ENCODE measurements around the gene INTS4.
"Not testable (repeated sequence)": the region's sequence is repeated elsewhere in the genome, so short reads cannot be mapped to it uniquely, and the experiment has no call there.

The INTS4 gene

DNA sequence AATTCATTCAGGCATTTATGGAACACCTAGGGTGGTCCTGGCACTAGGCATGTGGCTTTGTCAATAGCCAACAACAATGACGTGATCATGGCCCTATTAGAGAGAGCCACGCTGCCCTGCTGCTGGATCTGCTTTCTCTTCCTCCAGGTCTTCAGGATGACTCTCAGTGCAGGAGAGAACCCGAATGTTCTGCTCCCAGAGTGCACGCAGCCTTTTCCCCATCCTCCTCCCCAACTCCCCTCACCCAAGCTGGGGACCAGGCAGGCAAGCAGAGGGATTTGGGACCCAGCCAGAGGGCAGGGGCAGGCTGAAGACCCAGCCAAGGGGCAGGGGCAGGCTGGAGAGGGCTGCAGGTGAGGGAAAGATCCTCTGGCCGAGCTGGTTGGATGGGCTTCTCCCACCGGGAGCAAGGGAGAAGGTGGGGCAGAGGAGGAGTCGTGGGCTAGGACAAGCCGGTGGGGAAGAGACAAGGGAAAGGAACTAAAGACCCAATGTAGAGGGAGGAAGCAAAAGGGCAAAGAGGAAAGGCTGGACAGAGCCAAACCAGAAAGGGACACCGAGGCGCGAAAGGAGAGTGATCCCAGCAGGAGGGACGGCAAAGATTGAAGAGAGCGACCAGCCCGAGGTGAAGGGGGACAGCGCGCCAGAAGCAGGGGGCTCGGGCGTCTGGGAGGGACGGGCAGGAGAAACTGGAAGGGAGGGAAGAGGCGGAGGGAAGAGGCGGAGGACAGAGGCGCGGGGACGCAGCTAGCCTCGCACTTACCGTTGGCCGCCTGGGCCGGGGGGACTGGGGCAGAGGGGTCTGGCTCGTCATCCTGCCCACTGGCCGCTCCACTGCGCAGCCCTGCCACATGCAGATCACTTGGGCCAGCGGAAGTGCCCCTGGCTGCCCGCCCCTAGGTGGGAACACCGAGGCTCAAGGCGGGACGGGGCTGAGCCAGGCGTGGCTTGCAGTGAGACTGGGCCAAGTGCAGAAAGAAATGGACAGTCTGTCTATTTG lies 28.2 kb upstream of the INTS4 start, which contains the start of gene KCTD14:
TSS of gene KCTD14 (minus strand) at position 880 of the 1,000 bp plus-strand sequence. CDS start at position 853, 27 bp downstream.
- in situ Hi-C loops (cut with HindIII; ENCODE audit: low sequenced_read_pairs), result no loop called here

DNA sequence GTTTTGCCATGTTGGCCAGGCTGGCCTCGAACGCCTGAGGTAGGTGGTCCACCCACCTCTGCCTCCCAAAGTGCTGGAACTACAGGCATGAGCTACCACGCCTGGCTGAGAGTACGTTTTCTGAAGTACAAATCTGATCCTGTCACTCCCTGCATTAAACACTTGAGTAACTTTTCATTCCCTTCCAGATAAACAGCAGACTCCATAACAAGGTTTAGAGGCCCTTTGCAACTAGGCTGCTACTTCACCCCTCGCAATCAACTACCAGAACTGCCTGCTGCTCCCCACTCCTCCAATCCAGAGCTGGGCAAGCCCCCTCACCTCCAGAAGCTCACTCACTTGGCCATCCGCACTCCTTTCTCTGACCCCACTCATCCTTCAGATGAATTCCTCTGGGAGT lies 27.1 kb upstream of the INTS4 start:
- in situ Hi-C loops (cut with HindIII; ENCODE audit: low sequenced_read_pairs), result no loop called here

DNA sequence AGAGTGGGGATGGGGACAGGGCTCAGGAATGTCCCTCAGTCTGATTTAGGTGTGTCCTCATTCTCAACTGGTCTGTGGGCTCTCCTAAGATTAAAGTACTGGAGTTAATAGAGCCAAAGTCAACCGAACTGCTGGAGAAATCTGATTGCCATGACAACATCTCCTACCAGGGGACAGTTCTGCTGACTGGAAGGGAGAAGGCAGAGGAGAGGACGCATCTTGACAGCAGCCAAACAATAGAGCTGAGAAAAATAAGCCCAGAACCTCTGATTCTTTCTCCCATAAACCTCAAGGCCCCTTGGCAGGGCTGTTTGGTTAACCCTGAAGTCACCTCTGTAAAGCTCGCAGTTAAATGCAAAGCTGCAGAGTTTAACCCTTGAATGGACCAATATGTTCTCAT lies 25.8 kb upstream of the INTS4 start:
- in situ Hi-C loops (cut with HindIII; ENCODE audit: low sequenced_read_pairs), result no loop called here

DNA sequence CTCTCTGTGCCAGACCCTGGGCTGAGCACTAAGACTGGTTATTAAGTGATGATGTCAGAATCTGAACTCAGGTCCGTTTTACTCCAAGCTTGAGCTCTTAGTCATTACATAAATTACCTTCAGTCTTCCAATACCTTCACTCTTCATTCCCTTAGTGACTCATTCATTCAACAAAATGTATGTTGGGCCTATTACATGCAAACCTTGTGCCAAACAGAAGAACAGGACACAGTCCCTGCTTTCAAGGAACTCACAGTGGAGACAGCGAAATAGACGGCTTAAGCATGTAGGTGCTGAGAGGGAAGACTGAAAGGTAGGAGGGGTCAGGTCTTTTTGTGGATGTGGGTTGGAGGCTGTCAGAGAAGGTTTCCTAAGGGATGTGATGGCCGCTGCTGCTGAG lies 25.3 kb upstream of the INTS4 start:
- in situ Hi-C loops (cut with HindIII; ENCODE audit: low sequenced_read_pairs), result no loop called here

DNA sequence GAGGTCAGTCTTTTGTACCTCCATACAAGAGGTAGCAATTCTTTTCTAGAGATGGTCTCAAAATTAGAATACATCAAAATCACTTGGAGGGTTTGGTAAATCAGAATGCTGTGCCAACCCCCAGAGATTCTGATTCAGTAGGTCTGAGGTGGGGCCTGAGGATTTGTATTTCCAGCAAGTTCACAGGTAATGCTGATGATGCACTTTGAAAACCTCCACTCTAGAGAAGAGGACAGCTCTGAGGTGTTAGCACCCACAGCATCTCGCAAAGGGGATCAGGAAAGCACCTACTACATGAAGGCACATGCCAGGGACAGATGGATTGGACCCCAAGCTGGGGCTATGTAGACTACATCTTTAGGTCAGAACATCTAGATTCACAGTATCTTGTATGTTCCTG lies 21.4 kb upstream of the INTS4 start:
- in situ Hi-C loops (cut with HindIII; ENCODE audit: low sequenced_read_pairs), result no loop called here

DNA sequence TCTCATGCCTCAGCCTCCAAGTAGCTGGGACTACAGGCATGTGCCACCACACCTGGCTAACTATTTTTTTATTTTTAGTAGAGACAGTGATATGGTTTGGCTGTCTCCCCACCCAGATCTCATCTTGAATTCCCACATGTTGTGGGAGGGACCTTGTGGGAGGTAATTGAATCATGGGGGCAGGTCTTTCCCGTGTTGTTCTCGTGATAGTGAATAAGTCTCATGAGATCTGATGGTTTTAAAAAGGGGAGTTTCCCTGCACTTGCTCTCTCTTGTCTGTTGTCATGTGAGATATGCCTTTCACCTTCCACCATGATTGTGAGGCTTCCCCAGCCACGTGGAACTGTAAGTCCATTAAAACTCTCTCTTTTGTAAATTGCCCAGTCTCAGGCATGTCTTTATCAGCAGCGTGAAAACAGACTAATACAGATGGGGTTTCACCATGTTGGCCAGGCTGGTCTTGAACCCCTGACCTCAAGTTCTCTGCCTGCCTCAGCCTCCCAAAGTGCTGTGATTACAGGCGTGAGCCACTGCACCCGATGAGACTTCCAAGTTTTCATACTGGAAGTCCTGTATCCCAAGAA lies 20.6 kb upstream of the INTS4 start:
- in situ Hi-C loops (cut with HindIII; ENCODE audit: low sequenced_read_pairs), result not testable (repeated sequence)

DNA sequence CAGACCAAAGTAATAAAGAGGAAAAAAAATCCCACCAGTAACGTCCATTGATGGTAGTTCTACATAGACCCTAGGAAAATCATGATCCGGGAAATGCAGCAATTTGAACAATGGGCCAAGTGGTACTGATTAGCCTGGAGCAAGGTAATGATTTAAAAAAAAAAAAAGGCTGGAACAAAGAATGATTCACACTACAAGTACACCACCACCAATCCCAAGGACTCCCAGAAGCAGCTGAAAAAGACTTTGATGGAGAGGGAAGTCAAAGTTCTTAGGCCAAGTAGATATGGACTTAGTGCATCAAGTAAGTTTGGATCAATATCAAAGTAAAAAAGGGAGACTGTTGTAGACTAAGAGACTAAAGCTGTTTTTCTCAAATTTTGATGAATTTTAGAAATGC lies 16.8 kb upstream of the INTS4 start:
- in situ Hi-C loops (cut with HindIII; ENCODE audit: low sequenced_read_pairs), result no loop called here

DNA sequence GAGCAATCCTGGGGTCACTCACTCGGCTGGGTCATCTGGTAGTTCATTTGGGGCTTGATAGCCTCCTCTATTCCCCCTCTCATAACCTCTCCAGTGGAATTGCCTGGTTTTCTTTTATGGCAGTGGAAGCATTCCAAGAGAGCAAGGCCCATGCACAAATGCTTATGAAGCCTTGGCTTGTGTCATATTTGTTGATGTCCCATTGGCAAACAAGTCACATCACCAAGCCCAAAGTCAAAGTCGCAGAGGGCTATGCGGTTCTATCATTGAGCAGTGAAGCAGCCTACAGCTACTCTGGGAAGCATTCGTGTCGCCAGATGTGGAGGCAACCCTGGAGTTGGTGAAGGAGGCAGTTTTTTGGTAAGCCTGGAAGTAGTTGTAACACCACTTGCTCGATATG lies 16.3 kb upstream of the INTS4 start:
- in situ Hi-C loops (cut with HindIII; ENCODE audit: low sequenced_read_pairs), result no loop called here

DNA sequence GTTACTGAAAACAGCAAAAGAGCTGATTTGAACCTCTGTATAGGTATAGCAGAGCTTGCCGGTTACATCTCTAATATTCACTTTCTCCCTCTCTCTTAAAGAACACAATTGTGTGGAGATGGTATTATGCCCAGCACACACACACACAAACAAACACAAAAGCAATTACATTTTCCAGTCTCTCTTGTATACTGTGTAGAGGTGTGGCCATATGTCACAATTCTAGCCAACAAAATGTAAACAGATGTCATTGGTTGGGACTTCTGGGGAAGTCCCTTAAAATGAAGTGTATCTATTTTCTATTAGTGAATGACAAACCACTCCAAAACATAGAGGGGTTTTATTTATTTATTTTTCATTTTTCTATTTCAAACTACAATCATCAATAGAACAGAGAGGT lies 15.8 kb upstream of the INTS4 start:
- in situ Hi-C loops (cut with HindIII; ENCODE audit: low sequenced_read_pairs), result no loop called here

DNA sequence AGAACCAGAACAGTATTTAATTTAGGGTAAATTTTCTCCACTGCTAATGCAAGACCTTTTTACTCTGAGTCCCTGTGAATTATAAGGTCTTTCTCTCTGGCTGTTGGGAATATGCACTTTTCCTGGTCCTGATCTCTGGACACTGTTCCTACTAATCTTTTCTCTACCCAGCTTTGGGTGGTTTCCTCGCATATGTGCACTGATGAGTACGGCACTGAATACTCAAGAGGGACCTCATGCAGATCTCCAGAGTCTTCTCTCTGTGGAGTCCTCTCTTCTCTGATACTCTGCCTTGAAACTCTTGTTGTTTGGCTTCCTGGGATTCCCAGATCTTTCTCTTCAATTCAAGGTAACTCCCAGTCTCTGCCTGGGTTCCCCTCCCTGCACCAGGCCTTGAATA lies 14.6 kb upstream of the INTS4 start:
- in situ Hi-C loops (cut with HindIII; ENCODE audit: low sequenced_read_pairs), result no loop called here

DNA sequence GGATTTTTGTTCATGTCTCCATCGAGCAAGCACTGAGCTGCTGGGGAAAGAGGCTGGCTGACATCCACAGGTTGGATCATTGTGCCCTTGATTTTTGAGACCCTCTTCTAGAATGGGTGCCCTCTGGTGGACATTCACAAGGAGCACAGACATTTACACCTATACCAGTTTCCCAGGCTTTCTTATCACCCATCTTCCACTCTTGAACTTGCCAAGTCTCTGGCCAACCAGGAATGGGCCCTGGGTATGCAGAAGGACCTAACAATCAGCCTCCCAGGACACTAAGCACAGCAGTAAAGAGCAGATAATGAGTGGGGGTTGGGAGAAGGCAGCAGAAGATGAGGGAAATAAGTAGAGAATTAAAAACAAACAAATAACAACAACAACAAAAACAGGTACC lies 5.7 kb upstream of the INTS4 start:
- in situ Hi-C loops (cut with HindIII; ENCODE audit: low sequenced_read_pairs), result no loop called here

DNA sequence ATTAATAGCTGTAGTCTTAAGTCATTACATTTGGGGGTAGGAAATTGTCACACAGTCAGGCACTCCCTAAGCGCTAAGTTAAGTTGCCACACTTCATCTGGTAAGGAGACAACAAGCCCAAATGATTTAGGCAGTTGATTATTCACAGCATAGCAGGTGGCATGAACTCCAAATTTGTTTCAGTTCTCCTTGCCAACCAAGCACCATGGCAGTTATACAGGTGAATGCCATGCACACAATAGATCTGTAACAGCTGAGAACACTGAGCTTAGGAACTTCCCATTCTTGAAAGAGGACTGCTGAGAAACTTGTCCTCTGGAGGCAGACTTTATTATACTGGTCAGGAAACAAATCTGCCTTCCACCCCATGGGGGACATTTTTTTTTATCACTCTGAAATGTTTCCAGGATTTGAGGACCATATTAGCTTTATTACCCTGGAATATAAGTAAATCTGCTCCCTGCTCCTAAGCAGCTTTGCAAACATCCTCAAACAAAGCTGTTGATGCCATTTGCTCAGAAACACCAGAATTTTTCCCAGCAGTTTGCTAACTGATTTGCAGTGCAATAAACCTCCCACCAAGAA lies 5.1 kb upstream of the INTS4 start:
- in situ Hi-C loops (cut with HindIII; ENCODE audit: low sequenced_read_pairs), result no loop called here

DNA sequence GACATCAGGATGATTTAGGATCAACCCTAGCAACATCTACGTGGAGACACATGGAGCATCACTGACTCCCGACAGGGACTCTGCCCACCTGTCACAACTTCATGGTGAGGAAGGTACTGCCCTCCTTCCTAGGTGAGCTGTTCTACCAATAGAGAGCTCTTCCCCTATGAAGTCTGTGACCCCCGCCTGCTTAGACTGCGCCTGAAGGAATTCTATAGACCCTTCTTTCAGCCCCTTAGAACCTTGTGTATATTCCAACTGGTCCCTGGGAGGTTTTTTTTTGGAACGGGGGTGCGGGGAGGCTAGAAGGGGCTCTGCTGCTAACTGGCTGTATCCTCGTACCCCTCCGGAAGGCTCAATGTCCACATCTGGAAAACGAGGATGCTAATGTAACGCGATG lies 566 bp downstream of the INTS4 start:
- in situ Hi-C loops (cut with HindIII; ENCODE audit: low sequenced_read_pairs), result no loop called here

DNA sequence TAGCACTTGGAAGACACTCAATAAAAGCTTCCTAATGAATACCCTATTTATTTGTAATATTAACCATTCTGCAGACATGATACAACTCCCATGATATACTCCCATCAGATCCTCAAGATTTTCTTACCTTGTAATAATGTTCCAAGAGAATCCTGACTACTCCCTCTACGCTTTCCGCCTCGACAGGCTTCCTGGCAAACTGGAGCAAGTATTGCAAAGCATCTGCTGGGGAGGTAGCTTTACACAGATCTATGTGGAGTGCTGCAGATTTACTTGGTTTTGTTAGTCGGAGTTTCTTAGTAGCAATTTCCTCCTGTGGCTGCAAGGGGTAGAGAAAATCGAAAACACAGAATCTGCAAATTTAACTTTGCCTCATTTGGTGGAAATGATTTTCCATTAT lies 3.5 kb downstream of the INTS4 start:
- in situ Hi-C loops (cut with HindIII; ENCODE audit: low sequenced_read_pairs), result no loop called here

DNA sequence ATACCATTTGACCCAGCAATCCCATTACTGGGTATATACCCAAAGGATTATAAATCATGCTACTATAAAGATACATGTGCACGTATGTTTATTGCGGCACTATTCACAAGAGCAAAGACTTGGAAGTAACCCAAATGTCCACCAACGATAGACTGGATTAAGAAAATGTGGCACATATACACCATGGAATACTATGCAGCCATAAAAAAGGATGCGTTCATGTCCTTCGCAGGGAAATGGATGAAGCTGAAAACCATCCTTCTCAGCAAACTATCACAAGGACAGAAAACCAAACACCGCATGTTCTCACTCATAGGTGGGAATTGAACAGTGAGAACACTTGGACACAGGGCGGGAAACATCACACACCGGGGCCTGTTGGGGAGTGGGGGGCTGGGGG lies 8.0 kb downstream of the INTS4 start:
- in situ Hi-C loops (cut with HindIII; ENCODE audit: low sequenced_read_pairs), result loop anchor here (5.0 kb wide), 1 partner anchor 104 kb away; no protein-coding TSS in a partner anchor

DNA sequence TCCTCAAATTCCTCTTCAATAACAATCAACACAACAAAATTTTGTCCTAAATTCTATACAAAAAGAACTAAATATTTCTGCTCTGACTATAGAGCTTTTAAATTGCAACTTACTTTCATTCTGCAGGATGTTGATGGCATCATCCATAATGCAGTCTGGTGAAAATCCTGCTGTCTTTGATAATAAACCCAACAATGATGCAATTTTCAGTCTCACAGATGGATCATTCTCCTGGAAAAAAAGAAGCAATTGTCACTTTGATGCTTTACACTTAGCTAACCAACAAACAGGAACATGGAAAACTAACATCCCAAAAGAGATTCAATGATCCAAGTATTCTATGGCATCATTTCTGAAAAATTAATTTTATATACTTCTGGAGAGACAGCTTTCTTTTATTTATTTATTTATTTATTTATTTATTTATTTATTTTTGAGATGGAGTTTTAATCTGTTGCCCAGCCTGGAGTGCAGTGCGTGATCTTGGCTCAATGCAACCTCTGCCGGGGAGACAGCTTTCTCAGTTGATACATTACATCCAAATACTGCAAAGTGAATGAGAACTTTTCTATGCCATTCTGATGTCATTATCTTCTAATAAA lies 13.0 kb downstream of the INTS4 start:
- in situ Hi-C loops (cut with HindIII; ENCODE audit: low sequenced_read_pairs), result no loop called here

DNA sequence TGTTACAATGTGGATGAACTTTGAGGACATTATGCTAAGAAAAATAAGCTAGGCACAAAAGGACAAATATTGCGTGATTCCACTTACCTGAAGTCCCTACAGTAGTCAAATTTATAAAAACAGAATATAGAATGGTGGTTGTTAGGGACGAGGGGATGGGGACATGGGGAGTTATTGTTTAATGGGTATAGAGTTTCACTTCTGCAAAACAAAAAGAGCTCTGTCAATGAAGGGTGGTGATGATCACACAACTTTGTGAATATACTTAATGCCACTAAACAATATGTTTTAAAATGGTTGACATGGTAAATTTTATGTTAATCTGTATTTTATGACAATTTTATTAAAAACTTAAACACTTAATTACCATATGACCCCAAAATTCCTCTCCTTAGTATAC lies 26.1 kb downstream of the INTS4 start:
- in situ Hi-C loops (cut with HindIII; ENCODE audit: low sequenced_read_pairs), result no loop called here

DNA sequence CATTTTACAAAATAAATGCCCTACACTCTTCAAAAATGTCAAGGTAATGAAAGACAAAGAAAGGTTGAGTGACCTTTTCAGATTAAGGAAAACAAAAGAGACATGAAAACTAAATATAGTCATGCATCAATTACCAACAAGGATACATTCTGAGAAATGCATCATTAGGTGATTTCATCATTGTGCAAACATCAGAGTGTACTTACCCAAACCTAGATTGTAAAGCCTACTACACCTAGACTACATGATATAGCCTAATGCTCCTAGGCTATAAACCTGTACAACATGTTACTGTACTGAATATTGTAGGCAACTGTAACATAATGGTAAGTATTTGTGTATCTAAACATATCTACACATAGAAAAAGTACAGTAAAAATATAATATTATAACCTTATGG lies 26.7 kb downstream of the INTS4 start:
- in situ Hi-C loops (cut with HindIII; ENCODE audit: low sequenced_read_pairs), result no loop called here

DNA sequence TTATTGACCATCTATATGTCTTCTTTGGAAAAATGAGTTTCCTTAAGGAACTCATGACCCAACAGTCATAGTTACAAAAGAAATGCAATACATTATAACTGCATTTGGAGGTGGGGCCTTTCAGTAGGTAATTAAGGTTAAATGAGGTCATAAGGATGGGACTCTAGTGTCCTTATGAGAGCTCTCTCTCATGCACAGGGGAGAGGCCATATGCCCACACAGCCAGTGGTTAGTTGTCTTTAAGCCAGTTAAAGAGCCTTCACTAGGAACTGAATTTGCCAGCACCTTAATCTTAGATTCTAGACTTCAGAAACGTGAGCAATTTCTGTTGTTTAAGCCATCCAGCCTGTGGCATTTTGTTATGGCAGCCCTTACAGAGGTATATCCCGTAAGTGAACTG lies 27.3 kb downstream of the INTS4 start:
- in situ Hi-C loops (cut with HindIII; ENCODE audit: low sequenced_read_pairs), result no loop called here

DNA sequence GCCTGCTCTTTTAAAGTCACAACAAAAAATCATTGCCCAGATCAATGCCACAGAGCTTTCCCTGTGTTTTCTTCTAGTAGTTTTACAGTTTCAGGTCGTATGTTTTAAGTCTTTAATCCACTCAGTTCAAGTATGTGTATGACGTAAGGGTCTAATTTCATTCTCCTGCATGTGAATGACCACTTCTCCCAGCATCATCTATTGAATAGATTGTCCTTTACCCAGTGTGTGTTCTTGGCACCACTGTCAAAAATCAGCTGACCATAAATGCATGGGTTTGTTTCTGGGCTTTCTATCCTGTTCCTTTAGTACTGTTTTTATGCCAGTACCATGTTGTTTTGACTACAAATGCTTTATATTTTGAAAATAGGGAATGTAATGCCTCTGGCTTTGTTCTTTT lies 28.1 kb downstream of the INTS4 start:
- in situ Hi-C loops (cut with HindIII; ENCODE audit: low sequenced_read_pairs), result no loop called here

DNA sequence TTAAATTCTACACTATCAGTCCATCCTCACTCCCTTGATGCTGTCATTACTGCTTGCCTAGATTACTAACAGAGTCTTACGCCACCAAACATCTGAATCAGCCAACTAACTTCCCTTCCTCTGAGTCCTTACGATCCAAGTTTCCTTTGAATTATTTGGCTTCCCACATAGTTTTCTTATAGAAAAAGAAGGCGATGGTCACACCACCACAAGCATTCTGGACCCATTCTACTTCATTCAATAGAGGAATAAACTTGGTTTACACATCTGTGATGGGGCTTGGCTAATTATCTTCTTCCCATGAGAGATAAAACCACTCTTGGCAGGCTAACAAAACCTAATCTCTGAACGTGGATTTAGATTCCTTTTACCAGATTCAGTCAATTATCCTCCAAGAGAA lies 35.0 kb downstream of the INTS4 start:
- in situ Hi-C loops (cut with HindIII; ENCODE audit: low sequenced_read_pairs), result no loop called here

All from endothelial cell of hepatic sinusoid (primary cell).